Stimulated activated memory B cell treated with anti-CD40 and anti-IgM and Interleukin-4, amounts not matched to agents 10 μg/mL and 1 μg/mL and 100 μg/mL, for 72 hours (primary cell): ENCODE results near the gene KCNJ12.
A peak's percentile ranks its signal among the peaks of the same experiment; 100 is the strongest.
"Not testable (repeated sequence)": the region's sequence is repeated elsewhere in the genome, so short reads cannot be mapped to it uniquely, and the experiment has no call there.

Experiments
- ATAC-seq: fragments of 150-1000 bp; cut with Tn5 transposase; 2 replicates; pipeline ENCODE4 v1.10.0; 2021
- H3K27ac Mint-ChIP-seq: one replicate; pipeline ENCODE4 v1.8.0; 2022; ENCODE audit warnings: mild to moderate bottlenecking, mixed read lengths
- H3K27me3 Mint-ChIP-seq: one replicate; pipeline ENCODE4 v1.8.0; 2022; ENCODE audit warnings: mixed read lengths
- H3K36me3 Mint-ChIP-seq: one replicate; pipeline ENCODE4 v1.8.0; 2022; ENCODE audit warnings: mixed read lengths
- H3K4me1 Mint-ChIP-seq: one replicate; pipeline ENCODE4 v1.8.0; 2022; ENCODE audit warnings: mixed read lengths
- H3K4me3 Mint-ChIP-seq: one replicate; pipeline ENCODE4 v1.8.0; 2022; ENCODE audit warnings: mild to moderate bottlenecking, moderate library complexity, mixed read lengths
- H3K9me3 Mint-ChIP-seq: one replicate; pipeline ENCODE4 v1.8.0; 2022; ENCODE audit warnings: mixed read lengths

KCNJ12 gene

DNA sequence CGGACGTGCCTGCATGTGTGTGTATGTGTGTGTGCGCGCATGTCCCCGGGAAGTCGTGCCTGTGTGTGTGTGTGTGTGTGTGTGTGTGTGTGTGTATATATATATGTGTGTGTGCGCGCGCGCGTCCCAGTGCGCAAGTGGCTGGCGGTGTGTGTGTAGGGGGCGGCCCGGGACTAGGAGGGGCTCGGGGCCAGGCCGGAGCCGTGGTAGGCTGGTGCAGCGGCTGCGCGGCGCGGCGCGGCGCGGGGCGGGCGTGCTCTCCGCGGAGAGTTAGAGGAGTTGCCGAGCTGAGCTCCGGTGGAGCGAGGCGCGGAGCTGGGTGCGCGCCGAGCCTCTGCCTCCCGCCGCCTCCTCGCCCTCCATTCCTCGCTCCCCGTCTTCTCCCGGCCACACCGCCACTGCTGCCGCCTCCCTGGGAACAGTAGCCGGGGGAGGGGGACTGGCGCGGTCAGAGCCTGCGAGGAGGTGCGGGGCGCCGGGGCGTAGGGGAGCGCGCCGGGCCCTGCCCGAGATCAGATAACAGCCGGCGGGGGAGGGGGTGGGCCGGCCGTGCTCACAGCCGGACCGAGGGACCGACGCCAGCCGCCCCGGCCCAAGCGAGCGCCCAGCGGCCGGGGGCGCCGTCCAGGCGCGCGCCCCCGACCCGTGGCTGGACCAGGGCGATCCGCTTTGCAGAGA, at the start of gene KCNJ12:
Gene KCNJ12 (plus strand): TSS at position 277 of the 678 bp plus-strand sequence. CDS start 38,986 bp downstream, outside the sequence.
- Mint-ChIP-seq H3K27ac (no peak within 1 kb of the TSS), H3K27me3 (peaks cover 86% of the 10 kb centered on the region), H3K9me3 (no peaks in the 10 kb centered on the region), H3K4me3 (peak within 1 kb of the TSS; percentile 63), H3K36me3 (no peaks in the 10 kb centered on the region), H3K4me1 (peaks cover 38% of the 10 kb centered on the region)
- no peak for ATAC-seq

DNA sequence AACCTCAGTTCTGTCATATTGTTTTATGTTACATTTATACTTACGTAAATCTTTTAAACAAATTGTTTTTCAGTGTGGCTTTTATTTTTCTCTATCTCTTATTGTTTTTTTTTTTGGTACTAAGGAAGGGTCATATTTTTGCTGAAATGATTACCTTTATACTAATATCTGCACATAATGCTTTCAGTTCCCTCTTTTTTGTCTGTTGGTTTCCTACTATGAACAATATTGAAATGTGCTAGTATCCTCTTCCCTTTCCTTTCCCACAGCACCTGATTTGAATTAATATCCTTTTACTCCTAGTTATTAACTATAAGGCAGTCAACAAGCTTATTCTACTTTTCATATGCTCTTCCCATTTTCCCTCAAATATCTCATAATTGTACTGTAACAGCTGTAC, 48.2 kb upstream of the KCNJ12 start:
- H3K27ac Mint-ChIP-seq, H3K36me3 Mint-ChIP-seq, H3K4me3 Mint-ChIP-seq, H3K27me3 Mint-ChIP-seq, H3K9me3 Mint-ChIP-seq: not testable (repeated sequence)
- ATAC-seq = peak; percentile 72
- peaks cover 26% of the 10 kb centered on the region for H3K4me1 Mint-ChIP-seq

DNA sequence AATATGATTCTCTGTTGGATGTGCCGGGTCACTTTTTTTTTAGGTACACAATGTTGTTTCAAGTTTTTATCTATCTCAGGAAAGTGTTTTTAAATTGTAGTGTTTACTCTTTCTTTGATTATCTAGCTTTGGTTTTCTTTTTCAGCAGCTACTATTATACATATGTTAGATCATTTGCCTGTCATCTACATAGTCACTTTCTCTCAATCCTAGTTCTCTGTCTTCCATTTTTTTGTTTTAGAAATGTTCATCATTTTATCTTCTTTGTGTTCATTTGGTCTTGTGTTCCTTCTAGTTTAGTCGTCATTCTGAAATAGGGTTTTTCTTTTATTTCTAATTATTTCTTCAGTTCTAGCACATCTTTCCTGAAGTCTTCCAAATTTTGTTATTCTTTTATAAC, 47.4 kb upstream of the KCNJ12 start:
- ATAC-seq, H3K27me3 Mint-ChIP-seq, H3K27ac Mint-ChIP-seq, H3K36me3 Mint-ChIP-seq, H3K4me3 Mint-ChIP-seq, H3K9me3 Mint-ChIP-seq: not testable (repeated sequence)
- peaks cover 21% of the 10 kb centered on the region for H3K4me1 Mint-ChIP-seq

DNA sequence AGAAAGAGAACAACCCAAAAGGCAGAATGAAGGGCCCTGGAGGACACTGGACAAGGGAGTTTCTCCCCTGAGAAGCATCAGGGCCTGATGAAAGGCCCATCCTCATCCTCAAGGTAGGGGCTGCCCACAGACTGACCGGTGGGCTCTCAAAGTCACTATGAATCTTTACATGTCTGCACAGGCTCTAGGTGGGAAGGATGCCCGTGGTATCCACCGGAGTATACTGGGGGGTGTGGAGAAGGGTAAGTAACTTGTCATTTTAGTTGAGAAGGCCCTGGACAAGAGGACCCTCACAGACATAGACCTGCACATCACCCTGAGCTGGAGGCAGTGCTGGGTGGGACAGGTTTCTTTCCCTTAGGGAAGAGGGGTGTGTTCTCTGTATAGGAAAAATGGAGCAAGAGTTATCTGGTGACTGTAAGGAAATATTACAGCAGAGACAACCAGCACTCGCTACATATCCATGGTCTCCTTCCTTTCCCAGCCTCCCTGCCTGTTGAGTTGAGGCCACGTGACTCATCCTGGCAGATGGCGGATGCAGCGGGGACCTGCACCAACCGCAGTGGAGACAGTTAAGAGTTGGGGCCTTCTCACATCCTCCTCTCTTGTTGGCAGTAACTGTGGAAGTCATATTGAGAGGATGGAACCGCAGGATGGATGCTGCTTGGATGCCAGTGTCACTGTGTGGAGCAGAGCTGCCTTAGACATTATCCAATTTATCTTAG, 45.6 kb upstream of the KCNJ12 start:
- no peak for ATAC-seq
- Mint-ChIP-seq H3K4me3 (no peak overlapping the region), H3K4me1 (peaks cover 12% of the 10 kb centered on the region), H3K36me3 (no peaks in the 10 kb centered on the region), H3K9me3 (peaks cover 3% of the 10 kb centered on the region), H3K27ac (no peak overlapping the region), H3K27me3 (no peaks in the 10 kb centered on the region)

DNA sequence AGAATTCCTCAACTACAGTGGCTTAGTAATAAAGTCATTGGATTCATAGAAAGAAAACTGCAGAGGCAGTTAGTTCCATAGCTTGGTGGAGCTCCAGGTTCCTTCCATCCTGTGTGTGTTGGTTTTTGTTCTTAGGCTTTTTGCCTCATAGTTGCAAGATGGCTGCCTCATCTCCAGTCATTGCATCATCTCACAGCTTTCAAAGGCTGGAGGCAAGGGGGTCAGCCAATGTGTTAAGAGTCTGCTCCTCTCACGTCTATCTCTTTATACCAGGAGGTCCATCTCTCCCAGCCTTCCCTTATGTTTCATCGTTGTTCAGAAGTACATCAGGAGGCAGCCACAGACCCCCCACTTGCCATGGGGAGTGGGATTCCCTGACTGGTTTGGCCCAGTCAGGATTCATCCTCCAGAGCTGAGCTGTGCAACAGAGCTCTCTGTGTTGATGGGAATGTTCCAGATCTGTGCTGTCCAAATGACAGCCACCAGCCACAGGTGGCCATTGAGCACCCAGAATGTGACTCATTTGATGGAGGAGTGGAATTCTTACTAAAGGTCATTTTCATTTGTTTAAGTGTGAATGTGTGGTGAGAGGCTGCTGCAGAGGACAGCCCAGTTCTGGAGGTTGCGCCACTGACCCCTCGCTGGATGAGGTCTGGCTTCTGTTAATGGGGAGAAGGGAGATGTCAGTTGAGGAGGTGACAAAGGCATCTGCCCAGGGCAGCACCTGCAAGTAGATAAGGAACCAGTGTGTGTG, 39.4 kb upstream of the KCNJ12 start:
- H3K9me3 Mint-ChIP-seq, H3K36me3 Mint-ChIP-seq, ATAC-seq, H3K4me1 Mint-ChIP-seq, H3K4me3 Mint-ChIP-seq, H3K27me3 Mint-ChIP-seq, H3K27ac Mint-ChIP-seq: not testable (repeated sequence)

DNA sequence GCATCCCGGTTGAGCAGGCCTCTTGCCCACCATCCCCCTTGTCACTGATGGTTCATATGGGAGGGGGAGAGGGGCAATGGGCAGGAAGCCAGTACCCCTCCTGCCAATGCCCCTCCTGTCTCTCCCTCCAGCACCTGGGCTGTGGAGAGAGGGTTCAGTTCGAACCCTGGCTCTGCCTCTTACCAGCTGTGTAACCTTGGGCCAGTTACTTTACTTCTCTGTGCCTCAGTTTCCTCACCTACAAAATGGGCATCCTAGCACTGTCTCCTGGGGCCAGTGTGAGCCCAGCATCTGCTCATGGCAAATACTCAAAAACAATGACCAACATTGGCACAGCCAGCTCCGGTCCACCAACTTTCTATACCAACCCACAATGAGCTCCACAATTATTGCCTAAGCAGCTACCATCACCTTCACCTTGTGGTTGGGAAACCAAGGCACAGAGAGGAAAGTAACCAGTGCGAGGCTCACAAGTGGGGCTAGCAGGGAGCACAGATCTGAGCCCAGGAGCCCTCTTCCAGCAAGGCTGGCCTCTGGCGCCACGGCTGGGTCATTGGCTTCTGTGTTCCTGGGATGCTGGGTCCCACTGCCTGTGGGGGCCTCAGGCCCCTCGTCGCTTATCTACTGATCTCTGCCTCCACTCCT, 38.1 kb upstream of the KCNJ12 start:
- not testable (repeated sequence) for H3K36me3 Mint-ChIP-seq, ATAC-seq, H3K9me3 Mint-ChIP-seq, H3K27ac Mint-ChIP-seq, H3K27me3 Mint-ChIP-seq, H3K4me1 Mint-ChIP-seq, H3K4me3 Mint-ChIP-seq

DNA sequence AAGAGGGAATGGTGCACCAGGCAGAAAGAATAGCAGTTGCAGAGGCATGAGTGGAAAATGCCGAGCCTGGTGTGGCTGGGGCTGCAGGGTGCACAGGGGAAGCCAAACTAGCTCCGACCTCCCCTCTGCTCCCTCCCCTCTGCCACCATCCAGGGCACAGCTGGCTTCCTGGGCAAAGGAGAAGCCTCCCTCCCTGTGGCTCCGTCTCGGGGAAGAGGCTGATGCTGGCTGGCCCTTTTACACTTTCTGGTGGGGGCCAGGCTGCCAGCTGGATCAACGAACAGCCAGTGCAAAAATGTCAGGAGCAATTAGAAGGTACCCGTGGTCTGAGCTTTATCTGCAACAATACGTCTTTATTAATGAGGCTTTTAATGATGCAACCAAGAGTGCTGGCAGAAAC, 37.1 kb upstream of the KCNJ12 start:
- Mint-ChIP-seq H3K4me1 (no peaks in the 10 kb centered on the region), H3K36me3 (no peaks in the 10 kb centered on the region), H3K27ac (no peak overlapping the region), H3K9me3 (no peaks in the 10 kb centered on the region), H3K4me3 (no peak overlapping the region), H3K27me3 (peaks cover 2% of the 10 kb centered on the region)
- no peak for ATAC-seq

DNA sequence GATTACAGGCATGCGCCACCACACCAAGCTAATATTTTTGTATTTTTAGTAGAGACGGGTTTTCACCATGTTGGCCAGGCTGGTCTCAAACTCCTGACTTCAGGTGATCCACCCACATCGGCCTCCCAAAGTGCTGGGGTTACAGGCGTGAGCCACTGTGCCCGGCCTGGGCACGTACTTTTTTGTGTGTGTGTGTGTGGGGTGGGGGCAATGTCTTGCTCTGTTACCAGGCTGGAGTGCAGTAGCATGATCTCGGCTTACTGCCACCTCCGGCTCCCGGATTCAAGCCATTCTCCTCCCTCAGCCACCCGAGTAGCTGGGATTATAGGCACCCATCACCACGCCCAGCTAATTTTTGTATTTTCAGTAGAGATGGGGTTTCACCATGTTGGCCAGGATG, 36.6 kb upstream of the KCNJ12 start:
- not testable (repeated sequence) for H3K27ac Mint-ChIP-seq, H3K36me3 Mint-ChIP-seq, H3K9me3 Mint-ChIP-seq, H3K4me1 Mint-ChIP-seq, ATAC-seq, H3K4me3 Mint-ChIP-seq, H3K27me3 Mint-ChIP-seq

DNA sequence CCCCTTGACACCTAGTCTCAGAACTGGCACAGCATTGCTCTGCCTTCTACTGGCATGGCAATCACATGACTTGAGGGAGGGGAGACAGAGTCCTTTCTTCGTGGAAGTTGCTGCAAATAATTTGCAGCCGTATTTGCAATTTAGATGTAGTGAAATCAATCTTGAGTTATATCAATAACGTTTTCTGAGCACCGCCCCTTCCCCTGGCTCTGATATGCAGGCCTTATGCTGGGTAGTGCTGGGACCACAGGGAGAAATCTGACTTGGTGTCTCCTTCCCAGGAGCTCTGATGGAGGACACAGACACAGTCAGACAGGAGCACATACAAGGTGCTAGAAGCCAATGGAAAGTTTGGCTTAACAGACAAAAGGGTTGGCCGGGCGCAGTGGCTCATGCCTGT, 35.8 kb upstream of the KCNJ12 start:
- H3K36me3 Mint-ChIP-seq, H3K27ac Mint-ChIP-seq, ATAC-seq, H3K4me1 Mint-ChIP-seq, H3K9me3 Mint-ChIP-seq, H3K4me3 Mint-ChIP-seq: not testable (repeated sequence)
- peaks cover 14% of the 10 kb centered on the region for H3K27me3 Mint-ChIP-seq

DNA sequence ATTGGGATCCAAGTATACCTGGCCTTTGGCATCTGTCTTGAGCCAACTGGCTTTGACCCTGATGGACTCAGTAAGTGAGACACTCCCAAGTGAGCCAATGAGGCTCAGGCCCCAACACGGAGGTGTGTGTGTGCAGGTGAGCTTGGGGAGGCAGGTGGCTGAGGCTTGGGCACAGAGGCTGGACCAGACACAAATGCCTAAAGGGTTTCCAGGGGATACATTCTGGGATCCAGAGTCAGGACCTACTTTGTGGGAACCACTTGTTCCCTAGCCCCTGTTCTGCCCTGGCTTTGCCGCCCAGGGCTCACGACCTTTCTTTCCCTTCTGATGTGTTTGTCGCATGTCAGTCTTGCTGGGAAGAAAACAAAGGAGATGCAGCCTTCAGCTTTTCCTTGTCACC, 34.9 kb upstream of the KCNJ12 start:
- H3K36me3 Mint-ChIP-seq, H3K27ac Mint-ChIP-seq, H3K4me3 Mint-ChIP-seq, ATAC-seq, H3K4me1 Mint-ChIP-seq, H3K9me3 Mint-ChIP-seq: not testable (repeated sequence)
- peaks cover 15% of the 10 kb centered on the region for H3K27me3 Mint-ChIP-seq

DNA sequence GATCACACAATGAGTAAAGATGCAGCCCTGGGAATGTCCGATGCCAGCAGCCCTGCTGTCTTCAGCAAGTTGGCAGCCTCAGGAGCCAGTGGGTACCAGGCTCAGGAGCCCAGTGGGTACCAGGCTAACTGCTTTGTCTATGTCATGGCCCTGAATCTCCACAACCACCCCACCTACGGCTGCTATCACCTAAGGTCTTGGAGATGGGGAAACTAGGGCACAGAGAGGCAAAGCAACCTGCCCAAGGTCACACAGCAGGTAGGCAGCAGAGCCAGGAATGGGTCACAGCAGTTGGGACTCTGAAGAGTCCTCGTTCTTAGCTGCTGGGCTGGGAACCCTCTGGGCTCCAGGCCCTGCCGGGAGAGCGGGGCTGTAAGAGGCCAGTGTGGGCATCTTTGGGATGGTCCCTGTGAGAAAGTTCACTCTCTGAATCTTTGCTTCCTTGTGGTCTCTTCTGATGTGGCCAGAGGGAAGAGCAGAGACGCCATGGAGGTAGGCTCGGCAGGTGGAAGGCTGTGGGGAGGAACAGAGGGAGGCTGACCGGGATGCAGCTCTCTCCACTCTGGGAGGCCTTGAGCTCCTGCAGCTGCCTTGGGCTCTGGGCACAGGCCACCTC, 34.1 kb upstream of the KCNJ12 start:
- H3K27ac Mint-ChIP-seq, ATAC-seq, H3K4me3 Mint-ChIP-seq, H3K36me3 Mint-ChIP-seq, H3K4me1 Mint-ChIP-seq, H3K9me3 Mint-ChIP-seq: not testable (repeated sequence)
- peaks cover 15% of the 10 kb centered on the region for H3K27me3 Mint-ChIP-seq

DNA sequence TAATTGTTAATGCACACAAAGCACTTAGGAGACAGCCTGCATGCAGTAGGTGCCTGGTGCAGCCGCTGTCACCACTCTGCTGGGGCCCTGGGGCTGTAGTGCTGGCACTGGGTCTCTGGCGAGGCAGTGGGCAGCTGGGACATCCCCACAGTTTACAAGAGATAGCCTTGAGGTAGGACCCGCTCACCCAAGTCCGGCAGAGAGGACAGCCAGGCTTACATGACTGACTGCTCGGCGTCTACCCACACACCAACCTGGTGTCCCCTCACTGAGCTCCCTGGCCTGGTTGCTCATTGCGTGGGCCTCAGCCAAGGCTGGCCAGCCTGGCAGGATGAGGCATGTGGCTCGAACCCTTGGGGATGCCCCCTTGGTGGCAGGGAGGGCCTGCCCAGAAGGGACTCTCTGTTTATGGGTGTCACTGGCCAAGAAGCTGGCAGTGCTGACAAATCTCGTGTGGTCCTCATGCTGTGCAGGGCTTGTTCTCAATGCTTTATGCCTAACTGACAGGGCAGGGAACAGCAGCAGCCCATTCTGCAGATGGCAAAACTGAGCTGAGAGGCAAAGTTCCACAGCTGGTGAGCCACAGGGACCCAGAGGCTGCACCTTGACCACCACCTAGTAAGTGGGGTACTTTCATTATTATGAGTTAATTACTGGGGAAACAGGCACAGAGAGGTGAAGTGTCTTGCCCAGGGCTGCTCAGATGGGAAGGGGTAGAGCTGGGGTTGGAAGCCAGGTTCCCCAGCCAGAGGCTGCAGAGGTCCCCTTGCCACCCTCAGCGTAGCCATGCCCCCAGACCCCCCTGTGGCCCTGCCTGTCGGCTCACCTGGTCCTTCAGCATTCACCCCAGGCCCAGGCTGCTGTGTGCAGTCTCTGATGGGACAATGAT, 32.9 kb upstream of the KCNJ12 start:
- not testable (repeated sequence) for H3K36me3 Mint-ChIP-seq, H3K4me1 Mint-ChIP-seq, ATAC-seq, H3K9me3 Mint-ChIP-seq, H3K4me3 Mint-ChIP-seq, H3K27ac Mint-ChIP-seq
- H3K27me3 Mint-ChIP-seq = peaks cover 15% of the 10 kb centered on the region

DNA sequence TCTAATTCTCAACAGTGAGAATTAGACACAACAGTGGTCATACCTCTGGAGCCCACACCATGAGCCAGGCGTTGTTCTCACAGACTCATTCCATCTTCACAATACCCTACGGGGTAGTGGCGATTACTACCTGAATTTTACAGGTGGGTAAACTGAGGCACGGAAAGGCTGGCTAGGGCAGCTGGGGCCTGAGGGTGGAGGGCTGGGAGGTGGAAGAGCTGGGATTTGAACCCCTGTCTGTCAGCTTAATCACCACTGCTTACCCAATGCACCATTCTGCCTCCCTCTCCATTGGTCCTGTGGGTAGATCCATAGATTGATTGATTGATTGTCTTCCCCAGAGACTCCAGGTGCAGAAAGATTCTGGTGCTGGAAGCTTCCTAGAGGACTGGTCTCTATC, 31.4 kb upstream of the KCNJ12 start:
- Mint-ChIP-seq H3K4me1 (peaks cover 20% of the 10 kb centered on the region), H3K27me3 (peaks cover 15% of the 10 kb centered on the region)
- H3K4me3 Mint-ChIP-seq, H3K27ac Mint-ChIP-seq, H3K36me3 Mint-ChIP-seq, ATAC-seq, H3K9me3 Mint-ChIP-seq: not testable (repeated sequence)

DNA sequence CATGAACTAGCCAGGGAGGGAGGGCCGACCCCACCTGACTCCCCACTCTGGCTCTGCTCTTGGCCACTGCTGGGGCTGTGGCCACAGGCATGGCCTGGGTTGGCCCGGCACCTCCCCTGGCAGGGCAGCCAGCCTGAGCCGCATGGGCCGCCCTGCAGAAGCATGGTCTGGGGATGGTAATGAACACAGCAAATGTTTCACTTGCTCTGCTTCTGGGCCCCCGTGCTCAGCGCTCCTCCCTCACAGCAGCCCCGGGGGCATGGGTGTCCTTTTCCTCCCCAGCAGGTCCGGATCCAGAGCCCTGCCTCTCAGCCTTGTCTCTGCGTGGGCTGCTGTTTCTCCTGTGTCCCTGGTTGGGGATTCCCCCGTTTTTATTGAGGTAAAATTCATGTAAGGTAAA, 30.9 kb upstream of the KCNJ12 start:
- peak; percentile 14 for ATAC-seq
- peaks cover 15% of the 10 kb centered on the region for H3K27me3 Mint-ChIP-seq

More for the DNA sequence above, 30.9 kb upstream of the KCNJ12 start:
- peaks cover 22% of the 10 kb centered on the region for H3K4me1 Mint-ChIP-seq
- H3K9me3 Mint-ChIP-seq = no peaks in the 10 kb centered on the region
- peak overlapping the region; percentile 6 for H3K4me3 Mint-ChIP-seq
- no peak overlapping the region for H3K27ac Mint-ChIP-seq
- H3K36me3 Mint-ChIP-seq = no peaks in the 10 kb centered on the region
